Type B pancreatic cell (in vitro differentiated cells): ENCODE measurements around the gene SPRN. TPM values are rescaled to one million over a fixed set of nuclear protein-coding genes. Genes with fewer than 3 reads are reported as not detected.

Experiments
- DNase-seq: peaks from one replicate; pipeline ENCODE4 v3.0.0; 2021; ENCODE audit warnings: mixed read lengths; ENCODE audit not compliant: unreplicated experiment; ENCODE audit errors: extremely low spot score
- H3K27ac Mint-ChIP-seq: 2 replicates; pipeline ENCODE4 v1.8.0; 2021; ENCODE audit warnings: mild to moderate bottlenecking, mixed read lengths
- H3K27me3 Mint-ChIP-seq: 2 replicates; pipeline ENCODE4 v1.8.0; 2021; ENCODE audit warnings: mixed read lengths
- H3K36me3 Mint-ChIP-seq: 2 replicates; pipeline ENCODE4 v1.8.0; 2021; ENCODE audit warnings: mixed read lengths
- H3K4me1 Mint-ChIP-seq: one replicate; pipeline ENCODE4 v1.8.0; 2021; ENCODE audit warnings: mixed read lengths; ENCODE audit not compliant: unreplicated experiment
- H3K4me3 Mint-ChIP-seq: 2 replicates; pipeline ENCODE4 v1.8.0; 2021; ENCODE audit warnings: mild to moderate bottlenecking, mixed read lengths
- H3K9me3 Mint-ChIP-seq: 2 replicates; pipeline ENCODE4 v1.8.0; 2021; ENCODE audit warnings: mixed read lengths
- total RNA-seq: library from RNA; stranded (reverse); gene quantifications from 2 replicates; pipeline ENCODE4 v1.2.1, GENCODE V29; 2021; ENCODE audit warnings: low replicate concordance
- TF ChIP-seq, protein P1 (sequence below): fragments of 200-600 bp; sonication (generic); conservative IDR thresholded peaks from 2 replicates; pipeline ENCODE4 v1.5.0; 2021; ENCODE audit warnings: antibody characterized with exemption, mild to moderate bottlenecking

The SPRN gene
- total RNA-seq, 1 donor from 2014 or later = 0.56 TPM

DNA sequence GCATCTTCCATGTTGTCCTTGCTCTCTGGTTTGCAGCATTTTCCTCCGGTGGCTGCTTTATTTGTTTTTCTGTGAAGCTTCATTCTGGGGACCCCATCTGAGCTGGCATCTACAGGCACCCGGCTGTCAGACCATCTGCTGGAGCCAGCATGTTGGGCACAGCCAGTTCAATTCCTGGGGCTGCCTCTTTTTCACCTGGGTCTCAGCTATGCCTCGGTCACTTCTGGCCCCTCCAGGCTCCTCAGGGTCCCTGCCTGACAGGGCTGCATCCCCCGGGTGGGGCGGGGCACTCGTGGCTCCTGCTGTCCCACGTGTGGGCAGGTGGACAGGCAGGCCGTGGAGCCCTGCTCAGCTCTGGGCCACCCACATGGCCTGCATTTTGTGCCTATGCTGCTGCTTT is 37.4 kb upstream of the SPRN start:
- H3K27me3 Mint-ChIP-seq = no peaks in the 10 kb centered on the region
- no peak overlapping the region for H3K4me3 Mint-ChIP-seq
- DNase-seq = no peak
- H3K4me1 Mint-ChIP-seq = no peaks in the 10 kb centered on the region
- H3K27ac Mint-ChIP-seq = no peak overlapping the region
- H3K9me3 Mint-ChIP-seq = peaks cover 8% of the 10 kb centered on the region
- TF ChIP-seq, protein P1, sequence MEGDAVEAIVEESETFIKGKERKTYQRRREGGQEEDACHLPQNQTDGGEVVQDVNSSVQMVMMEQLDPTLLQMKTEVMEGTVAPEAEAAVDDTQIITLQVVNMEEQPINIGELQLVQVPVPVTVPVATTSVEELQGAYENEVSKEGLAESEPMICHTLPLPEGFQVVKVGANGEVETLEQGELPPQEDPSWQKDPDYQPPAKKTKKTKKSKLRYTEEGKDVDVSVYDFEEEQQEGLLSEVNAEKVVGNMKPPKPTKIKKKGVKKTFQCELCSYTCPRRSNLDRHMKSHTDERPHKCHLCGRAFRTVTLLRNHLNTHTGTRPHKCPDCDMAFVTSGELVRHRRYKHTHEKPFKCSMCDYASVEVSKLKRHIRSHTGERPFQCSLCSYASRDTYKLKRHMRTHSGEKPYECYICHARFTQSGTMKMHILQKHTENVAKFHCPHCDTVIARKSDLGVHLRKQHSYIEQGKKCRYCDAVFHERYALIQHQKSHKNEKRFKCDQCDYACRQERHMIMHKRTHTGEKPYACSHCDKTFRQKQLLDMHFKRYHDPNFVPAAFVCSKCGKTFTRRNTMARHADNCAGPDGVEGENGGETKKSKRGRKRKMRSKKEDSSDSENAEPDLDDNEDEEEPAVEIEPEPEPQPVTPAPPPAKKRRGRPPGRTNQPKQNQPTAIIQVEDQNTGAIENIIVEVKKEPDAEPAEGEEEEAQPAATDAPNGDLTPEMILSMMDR = no peak
- H3K36me3 Mint-ChIP-seq = no peaks in the 10 kb centered on the region

DNA sequence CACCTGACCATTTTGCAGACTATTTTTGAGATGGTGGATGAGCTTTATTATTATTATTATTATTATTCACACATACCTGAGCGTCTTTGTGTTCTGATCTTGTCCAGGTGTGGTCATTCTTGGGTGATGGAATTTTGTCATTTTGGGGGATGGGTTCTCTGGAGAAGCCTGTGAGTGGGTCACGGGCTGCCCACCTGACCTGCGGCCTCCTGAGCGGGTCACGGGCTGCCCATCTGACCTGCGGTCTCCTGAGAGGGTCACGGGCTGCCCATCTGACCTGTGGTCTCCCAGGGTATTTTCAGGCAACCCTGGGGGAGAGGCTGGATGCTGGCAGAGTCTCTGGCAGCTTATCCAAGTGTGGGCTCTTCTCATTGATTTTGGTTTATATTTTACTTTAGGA is 36.6 kb upstream of the SPRN start:
- Mint-ChIP-seq H3K27ac (no peak overlapping the region), H3K27me3 (no peaks in the 10 kb centered on the region), H3K9me3 (peaks cover 8% of the 10 kb centered on the region), H3K4me1 (no peaks in the 10 kb centered on the region), H3K36me3 (no peaks in the 10 kb centered on the region), H3K4me3 (no peak overlapping the region)
- DNase-seq = no peak
- TF ChIP-seq, protein P1 = no peak

DNA sequence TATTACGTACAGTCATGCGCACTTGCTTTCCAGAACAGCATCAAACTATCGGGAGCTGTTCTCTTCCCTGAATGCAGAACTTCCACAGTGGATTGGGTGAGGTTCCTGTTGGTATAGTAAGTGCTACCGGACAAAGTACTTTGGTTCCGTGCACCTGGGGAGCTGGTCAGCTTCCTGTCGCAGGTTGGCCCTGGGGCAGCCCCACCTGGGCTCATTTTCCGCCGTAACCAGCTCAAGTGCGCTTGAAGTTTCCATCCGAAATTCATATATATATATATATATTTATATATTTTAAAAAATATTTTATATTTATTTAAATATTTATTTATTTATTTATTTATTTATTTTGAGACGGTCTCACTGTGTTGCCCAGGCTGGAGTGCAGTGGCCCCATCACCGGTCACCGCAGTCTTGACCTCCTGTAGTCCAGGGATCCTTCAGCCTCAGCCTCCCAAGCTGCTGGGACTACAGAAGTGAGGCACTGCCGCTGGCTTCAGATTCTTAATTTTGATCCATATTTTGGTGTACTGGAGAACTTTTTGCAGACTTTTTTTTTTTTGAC is 35.9 kb upstream of the SPRN start:
- H3K4me3 Mint-ChIP-seq = no peak overlapping the region
- H3K36me3 Mint-ChIP-seq = no peaks in the 10 kb centered on the region
- no peaks in the 10 kb centered on the region for H3K4me1 Mint-ChIP-seq
- TF ChIP-seq, protein P1 = no peak
- no peak for DNase-seq
- H3K27ac Mint-ChIP-seq = no peak overlapping the region
- peaks cover 8% of the 10 kb centered on the region for H3K9me3 Mint-ChIP-seq
- H3K27me3 Mint-ChIP-seq = no peaks in the 10 kb centered on the region

DNA sequence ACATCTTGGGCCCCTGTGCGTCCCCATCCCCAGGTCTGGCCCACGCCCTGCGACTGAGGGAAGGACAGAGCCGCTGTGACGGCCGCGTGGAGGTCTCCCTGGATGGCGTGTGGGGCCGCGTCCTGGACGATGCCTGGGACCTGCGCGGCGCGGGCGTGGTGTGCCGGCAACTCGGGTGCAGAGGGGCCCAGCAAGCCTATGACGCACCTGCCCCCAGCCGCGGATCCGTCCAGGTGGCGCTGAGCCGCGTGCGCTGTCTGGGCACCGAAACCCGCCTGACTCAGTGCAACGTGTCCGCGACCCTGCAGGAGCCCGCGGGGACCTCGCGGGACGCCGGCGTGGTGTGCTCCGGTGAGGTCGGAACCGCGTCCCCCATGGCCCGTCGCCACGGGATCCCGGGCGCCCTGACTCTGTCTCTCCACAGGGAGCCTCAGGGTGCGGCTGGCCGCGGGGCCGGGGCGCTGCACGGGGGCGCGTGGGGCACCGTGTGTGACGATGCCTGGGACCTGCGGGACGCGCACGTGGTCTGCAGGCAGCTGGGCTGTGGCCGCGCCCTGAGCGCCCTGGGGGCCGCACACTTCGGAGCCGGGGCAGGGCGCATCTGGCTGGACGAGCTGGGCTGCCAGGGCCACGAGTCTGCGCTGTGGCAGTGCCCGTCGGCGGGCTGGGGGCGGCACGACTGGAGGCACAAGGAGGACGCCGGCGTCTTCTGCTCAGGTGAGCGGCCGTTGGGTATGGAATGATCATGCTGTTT is 35.2 kb upstream of the SPRN start:
- Mint-ChIP-seq H3K4me1 (no peaks in the 10 kb centered on the region), H3K27ac (no peak overlapping the region), H3K9me3 (peaks cover 8% of the 10 kb centered on the region), H3K27me3 (no peaks in the 10 kb centered on the region), H3K36me3 (no peaks in the 10 kb centered on the region), H3K4me3 (no peak overlapping the region)
- TF ChIP-seq, protein P1 = no peak
- no peak for DNase-seq

DNA sequence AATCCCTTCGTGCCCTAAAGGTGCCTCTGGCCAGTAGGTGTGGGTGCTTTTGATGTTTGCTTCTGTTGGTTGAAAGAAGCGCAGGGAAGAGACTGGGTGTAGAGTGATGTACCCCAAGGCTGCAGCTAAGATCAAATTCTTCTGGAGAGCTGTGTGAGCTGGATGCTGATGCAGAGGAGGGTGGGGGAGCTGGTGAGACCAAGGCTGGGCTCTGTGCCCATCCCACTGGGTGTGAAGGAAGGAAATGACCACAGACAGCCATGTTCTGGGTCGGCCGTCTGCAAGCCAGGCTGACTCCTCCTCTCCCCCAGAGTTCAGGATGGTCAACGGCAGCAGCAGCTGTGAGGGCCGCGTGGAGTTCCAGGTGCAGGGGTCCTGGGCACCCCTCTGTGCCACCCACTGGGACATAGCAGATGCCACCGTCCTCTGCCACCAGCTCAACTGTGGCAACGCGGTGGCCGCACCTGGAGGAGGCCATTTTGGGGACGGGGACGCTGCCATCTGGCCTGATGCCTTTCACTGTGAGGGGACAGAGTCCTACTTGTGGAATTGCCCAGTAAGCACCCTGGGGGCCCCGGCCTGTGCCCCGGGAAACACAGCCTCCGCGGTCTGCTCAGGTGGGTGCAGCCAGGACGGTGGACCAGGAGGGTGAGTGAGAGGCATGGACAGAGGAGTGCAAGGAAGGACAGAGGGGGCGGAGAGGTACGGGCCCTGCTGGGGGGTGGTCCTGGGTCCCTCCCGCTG is 34.5 kb upstream of the SPRN start:
- Mint-ChIP-seq H3K4me3 (no peak overlapping the region), H3K27me3 (no peaks in the 10 kb centered on the region), H3K36me3 (no peaks in the 10 kb centered on the region), H3K27ac (no peak overlapping the region), H3K4me1 (no peaks in the 10 kb centered on the region), H3K9me3 (peaks cover 5% of the 10 kb centered on the region)
- TF ChIP-seq, protein P1 = no peak
- peak; percentile 62 for DNase-seq
